ENCODE results near the gene ZNF624. TPM values are rescaled to one million over a fixed set of nuclear protein-coding genes. Genes with fewer than 3 reads are reported as not detected.
A peak's percentile ranks its signal among the peaks of the same experiment; 100 is the strongest.
"Not testable (repeated sequence)": the region's sequence is repeated elsewhere in the genome, so short reads cannot be mapped to it uniquely, and the experiment has no call there.

Gene ZNF624
- 1 to 10 TPM; 3.5 to 10.0 (median 3.6) TPM for total RNA-seq

GRCh38 chr17:16653367-16654041 lies at the start of gene ZNF624:
Gene ZNF624 (minus strand): TSS chr17:16653850.
- Histone ChIP-seq H3K27me3 (no peaks in the 10 kb centered on the region), H3K9me3 (no peaks in the 10 kb centered on the region), H3K4me1 (peaks cover 0 to 7% of the 10 kb centered on the region in 2 donors), H3K36me3 (no peaks in the 10 kb centered on the region), H3K27ac (peak within 1 kb of the TSS; percentile 91 to 92), H3K4me3 (peak within 1 kb of the TSS; percentile 58 to 72 (median 71))
- peak; percentile 57 to 73 (median 69) for TF ChIP-seq POLR2AphosphoS5 (IDR thresholded peaks at IDR 0.05)
- TF ChIP-seq POLR2A (IDR thresholded peaks at IDR 0.05), result peak; percentile 64
- TF ChIP-seq CTCF (IDR thresholded peaks at IDR 0.05), result peak in 1 of 3 donors; percentile 16
- DNase-seq (ENCODE audit: low spot score in 2 of 2), result peak; percentile 94 to 96
- intact Hi-C loops (cut with DNase I; ENCODE audit: low total_unique reads), result no loop called here

DNA sequence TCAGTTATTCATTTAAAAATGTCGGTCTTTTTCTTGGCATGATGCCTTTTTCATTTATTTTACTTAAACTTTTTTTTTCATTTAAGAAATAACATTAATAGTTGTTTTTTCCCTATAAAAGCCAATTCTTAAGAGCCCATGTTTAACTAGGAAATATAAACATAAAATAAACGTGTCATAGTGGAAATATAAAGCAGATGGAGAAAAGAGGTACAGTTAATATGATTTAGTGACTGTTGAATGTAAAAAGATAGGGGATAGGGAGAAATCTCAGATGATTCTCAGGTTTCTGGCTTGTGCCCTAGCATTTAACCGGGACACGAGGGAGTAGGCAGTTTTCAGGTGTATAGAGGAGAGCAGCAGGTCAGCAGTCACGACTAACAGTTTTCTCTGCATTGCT lies 44.0 kb upstream of the ZNF624 start:
- intact Hi-C loops (cut with DNase I; ENCODE audit: low total_unique reads); H3K4me1 ChIP-seq; H3K27ac ChIP-seq; H3K27me3 ChIP-seq; H3K9me3 ChIP-seq; DNase-seq (ENCODE audit: low spot score in 2 of 2); H3K36me3 ChIP-seq; H3K4me3 ChIP-seq: not testable (repeated sequence)

- intact Hi-C loops (cut with DNase I; ENCODE audit: low total_unique reads); H3K36me3 ChIP-seq; H3K27ac ChIP-seq; H3K27me3 ChIP-seq; H3K9me3 ChIP-seq; DNase-seq (ENCODE audit: low spot score in 2 of 2); H3K4me1 ChIP-seq: not testable (repeated sequence)
- peak overlapping the region in 2 of 3 donors; percentile 13 to 16 for H3K4me3 ChIP-seq
These were observed 36.8 kb upstream of the ZNF624 start for GRCh38 chr17:16690447-16690846.

DNA sequence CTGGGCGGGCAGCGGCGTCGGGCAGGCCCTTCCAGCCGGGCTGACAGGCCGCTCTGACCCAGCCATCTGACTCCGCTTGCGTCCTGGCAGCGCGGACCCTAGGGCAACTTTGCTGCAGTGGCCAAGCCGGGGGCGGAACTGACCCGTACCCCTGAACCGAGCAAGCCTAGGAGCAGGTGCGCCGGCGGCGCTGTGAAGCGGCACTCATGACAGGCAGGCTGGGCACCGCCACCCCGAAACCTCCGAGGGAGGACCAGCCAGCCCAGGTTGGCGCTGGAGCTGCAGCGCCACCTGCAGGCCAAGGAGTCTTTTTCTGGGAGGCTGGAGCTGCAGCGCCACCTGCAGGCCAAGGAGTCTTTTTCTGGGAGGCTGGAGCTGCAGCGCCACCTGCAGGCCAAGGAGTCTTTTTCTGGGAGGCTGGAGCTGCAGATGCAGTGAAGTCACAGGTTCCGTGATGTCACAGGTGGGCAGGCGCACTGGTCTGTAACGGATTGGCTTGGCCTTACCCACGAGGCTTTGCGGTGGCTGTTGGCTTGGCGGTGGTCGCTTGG lies 36.2 kb upstream of the ZNF624 start, which contains the start of gene CCDC144A:
TSS of gene CCDC144A (plus strand) at position 511 of the 551 bp plus-strand sequence. CDS start 160 bp downstream, outside the sequence.
- DNase-seq (ENCODE audit: low spot score in 2 of 2); H3K27me3 ChIP-seq; H3K9me3 ChIP-seq; intact Hi-C loops (cut with DNase I; ENCODE audit: low total_unique reads); H3K36me3 ChIP-seq; H3K4me1 ChIP-seq; H3K27ac ChIP-seq: not testable (repeated sequence)
- peak within 1 kb of the TSS in 2 of 3 donors; percentile 13 to 16 for H3K4me3 ChIP-seq
- TF ChIP-seq CTCF (IDR thresholded peaks at IDR 0.05), result peak in 2 of 3 donors; percentile 30

DNA sequence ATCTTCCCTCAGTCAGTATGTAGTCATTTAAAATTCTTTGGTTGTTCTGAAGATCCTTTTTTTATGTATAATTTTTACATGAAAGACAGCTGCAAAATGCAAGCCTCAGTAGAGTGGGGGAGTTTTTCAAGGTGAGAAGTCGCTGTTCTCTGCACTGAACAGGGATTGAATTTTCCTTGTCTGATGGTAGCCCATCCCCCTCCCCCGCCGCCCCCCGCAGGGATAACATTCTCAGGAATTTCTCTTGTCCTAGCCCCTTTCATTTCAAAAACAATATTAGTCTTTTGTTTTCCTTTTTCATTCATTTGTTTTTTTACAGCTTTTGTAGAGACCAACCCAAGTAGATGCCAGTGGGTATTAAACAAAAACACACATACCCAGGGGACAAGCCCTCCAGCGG lies 33.5 kb upstream of the ZNF624 start:
- H3K27ac ChIP-seq; H3K9me3 ChIP-seq; DNase-seq (ENCODE audit: low spot score in 2 of 2); H3K27me3 ChIP-seq; H3K4me3 ChIP-seq; H3K36me3 ChIP-seq; intact Hi-C loops (cut with DNase I; ENCODE audit: low total_unique reads); H3K4me1 ChIP-seq: not testable (repeated sequence)

- H3K4me3 ChIP-seq; intact Hi-C loops (cut with DNase I; ENCODE audit: low total_unique reads); H3K4me1 ChIP-seq; H3K27me3 ChIP-seq; H3K27ac ChIP-seq; H3K36me3 ChIP-seq; H3K9me3 ChIP-seq: not testable (repeated sequence)
- DNase-seq (ENCODE audit: low spot score in 2 of 2), result peak in 1 of 2 donors; percentile 62
These were observed 32.4 kb upstream of the ZNF624 start for GRCh38 chr17:16686019-16686418.

DNA sequence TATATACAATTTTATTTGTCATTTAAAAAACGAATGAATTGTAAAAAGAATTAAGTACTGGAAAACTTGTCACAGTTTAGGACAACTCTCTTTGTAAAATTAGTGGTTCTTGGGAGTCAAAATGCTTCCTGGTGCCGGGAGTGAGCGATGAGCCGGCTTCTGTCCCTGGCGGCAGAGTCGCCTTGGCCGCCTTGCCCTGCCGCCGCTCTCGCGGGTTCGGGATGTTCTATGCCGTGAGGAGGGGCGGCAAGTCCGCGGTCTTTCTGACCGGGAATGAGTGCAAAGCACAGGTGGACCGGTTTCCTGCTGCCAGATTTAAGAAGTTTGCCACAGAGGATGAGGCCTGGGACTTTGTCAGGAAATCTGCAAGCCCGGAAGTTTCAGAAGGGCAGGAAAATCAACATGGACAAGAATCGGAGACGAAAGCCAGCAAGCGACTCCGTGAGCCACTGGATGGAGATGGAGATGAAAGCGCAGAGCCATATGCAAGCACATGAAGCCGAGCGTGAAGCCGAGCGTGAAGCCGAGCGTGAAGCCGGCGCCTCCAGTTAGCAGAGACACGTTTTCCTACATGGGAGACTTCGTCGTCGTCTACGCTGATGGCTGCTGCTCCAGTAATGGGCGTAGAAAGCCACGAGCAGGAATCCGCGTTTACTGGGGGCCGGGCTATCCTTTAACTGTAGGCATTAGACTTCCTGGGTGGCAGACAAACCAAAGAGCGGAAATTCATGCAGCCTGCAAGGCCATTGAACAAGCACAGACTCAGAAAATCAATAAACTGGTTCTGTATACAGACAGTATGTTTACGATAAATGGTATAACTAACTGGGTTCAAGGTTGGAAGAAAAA lies 29.9 kb upstream of the ZNF624 start:
- H3K9me3 ChIP-seq; H3K4me1 ChIP-seq; H3K27ac ChIP-seq; H3K27me3 ChIP-seq; H3K36me3 ChIP-seq; DNase-seq (ENCODE audit: low spot score in 2 of 2); intact Hi-C loops (cut with DNase I; ENCODE audit: low total_unique reads): not testable (repeated sequence)
- H3K4me3 ChIP-seq, result peak overlapping the region in 1 of 3 donors; percentile 48

All from breast epithelium (tissue), 4 donors.